Astrocyte of the cerebellum (primary cell): ENCODE results near the gene PATE1.
"Not testable (repeated sequence)": the region's sequence is repeated elsewhere in the genome, so short reads cannot be mapped to it uniquely, and the experiment has no call there.

Experiments used
- DNase-seq: peaks from one replicate; pipeline ENCODE4 v3.0.0-alpha.2; 2011; ENCODE audit warnings: low read depth
- H3K4me3 ChIP-seq: 2 replicates; pipeline ENCODE4 v1.5.1; 2011; ENCODE audit warnings: mild to moderate bottlenecking, low read depth, low read length, moderate library complexity
- in situ Hi-C: cut with HindIII; loops from 2 replicates; pipeline ENCODE4 v1.10.0; 2017; ENCODE audit warnings: low sequenced_read_pairs
- TF ChIP-seq, protein P1 (sequence below): IDR thresholded peaks from 2 replicates; pipeline ENCODE4 v1.5.1; 2012; ENCODE audit warnings: low read length, low read depth, moderate library complexity, mild to moderate bottlenecking; ENCODE audit errors: missing control alignments

PATE1 gene

GRCh38 chr11:125745979-125746378, at the start of gene PATE1:
Gene PATE1, plus strand, starts transcription at chr11:125746279. Its CDS starts 26 bp downstream, at chr11:125746305.
- TF ChIP-seq, protein P1, sequence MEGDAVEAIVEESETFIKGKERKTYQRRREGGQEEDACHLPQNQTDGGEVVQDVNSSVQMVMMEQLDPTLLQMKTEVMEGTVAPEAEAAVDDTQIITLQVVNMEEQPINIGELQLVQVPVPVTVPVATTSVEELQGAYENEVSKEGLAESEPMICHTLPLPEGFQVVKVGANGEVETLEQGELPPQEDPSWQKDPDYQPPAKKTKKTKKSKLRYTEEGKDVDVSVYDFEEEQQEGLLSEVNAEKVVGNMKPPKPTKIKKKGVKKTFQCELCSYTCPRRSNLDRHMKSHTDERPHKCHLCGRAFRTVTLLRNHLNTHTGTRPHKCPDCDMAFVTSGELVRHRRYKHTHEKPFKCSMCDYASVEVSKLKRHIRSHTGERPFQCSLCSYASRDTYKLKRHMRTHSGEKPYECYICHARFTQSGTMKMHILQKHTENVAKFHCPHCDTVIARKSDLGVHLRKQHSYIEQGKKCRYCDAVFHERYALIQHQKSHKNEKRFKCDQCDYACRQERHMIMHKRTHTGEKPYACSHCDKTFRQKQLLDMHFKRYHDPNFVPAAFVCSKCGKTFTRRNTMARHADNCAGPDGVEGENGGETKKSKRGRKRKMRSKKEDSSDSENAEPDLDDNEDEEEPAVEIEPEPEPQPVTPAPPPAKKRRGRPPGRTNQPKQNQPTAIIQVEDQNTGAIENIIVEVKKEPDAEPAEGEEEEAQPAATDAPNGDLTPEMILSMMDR: no peak
- in situ Hi-C loops: no loop called here
- no peak within 1 kb of the TSS for H3K4me3 ChIP-seq
- DNase-seq: no peak

- in situ Hi-C loops: no loop called here
These were observed 45.0 kb upstream of the PATE1 start for GRCh38 chr11:125701018-125701610.

DNA sequence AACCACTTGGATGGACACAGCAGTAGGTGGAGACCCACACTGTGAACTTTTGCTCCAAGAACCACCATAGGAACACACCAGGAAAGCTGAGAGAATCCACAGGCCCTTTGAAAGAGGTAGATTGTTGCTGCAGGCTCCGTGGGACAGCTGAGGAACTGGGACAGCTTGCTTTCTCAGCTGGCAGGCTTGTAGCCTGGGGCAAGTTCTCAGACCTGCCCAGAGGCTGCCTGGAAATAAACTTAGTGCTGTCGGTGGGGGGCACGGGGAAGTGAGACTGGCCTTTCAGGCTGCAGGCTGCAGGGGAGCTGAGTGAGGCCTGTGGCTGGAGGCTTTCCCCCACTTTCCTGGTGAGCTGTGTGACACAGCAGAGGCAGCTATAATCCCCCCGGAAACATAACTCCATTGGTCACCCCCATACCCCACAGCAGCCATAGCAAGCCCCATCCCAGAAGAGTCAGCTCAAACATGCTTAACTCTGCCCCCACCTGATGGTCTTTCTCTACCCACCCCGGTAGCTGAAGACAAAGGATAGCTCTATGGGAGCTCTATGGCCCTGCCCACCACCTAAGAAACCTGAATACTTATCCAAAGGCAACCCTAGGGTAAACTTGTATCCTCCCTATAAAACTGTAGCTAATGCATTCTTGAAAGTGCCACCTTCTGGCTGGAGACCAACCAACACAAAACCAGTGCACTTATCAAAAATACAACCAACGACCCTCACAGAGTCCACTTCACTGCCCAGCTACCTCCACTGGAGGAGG, 44.0 kb upstream of the PATE1 start:
- in situ Hi-C loops: no loop called here
- no peak overlapping the region for H3K4me3 ChIP-seq
- no peak for DNase-seq
- TF ChIP-seq, protein P1: no peak

More at GRCh38 chr11:125701018-125701610, 45.0 kb upstream of the PATE1 start:
- DNase-seq: no peak
- TF ChIP-seq, protein P1: no peak
- no peak overlapping the region for H3K4me3 ChIP-seq

DNA sequence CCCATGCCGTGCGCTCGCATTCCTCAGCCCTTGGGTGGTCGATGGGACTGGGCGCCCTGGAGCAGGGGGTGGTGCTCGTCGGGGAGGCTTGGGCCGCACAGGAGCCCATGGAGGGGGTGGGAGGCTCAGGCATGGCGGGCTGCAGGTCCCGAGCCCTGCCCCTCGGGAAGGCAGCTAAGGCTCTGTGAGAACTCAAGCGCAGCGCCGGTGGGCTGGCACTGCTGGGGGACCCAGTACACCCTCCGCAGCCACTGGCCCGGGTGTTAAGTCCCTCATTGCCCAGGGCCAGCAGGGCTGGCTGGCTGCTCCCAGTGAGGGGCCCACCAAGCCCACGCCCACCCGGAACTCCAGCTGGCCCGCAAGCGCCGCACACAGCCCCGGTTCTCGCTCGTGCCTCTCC, 41.4 kb upstream of the PATE1 start:
- H3K4me3 ChIP-seq, in situ Hi-C loops, DNase-seq: not testable (repeated sequence)

DNA sequence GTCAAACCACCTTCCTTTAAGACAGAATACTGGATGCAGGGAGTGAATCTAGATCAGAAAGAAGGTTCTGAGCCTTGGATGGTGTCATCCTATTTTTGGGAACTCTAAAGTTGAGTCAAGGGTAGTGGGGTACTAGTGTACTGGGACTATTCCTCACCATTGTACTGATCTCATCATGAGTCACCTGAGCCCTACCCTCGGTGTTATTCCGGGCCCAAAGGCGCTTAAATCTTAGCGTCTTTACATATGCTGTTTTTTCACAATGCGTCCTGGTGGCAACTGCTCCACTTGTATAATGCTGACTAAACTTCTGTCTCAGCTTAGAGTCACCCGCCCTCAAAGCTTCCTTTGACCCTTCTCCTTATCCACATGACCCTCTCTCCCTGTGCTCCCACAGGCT, 25.3 kb upstream of the PATE1 start:
- in situ Hi-C loops: no loop called here
- TF ChIP-seq, protein P1: no peak
- no peak for DNase-seq
- H3K4me3 ChIP-seq: no peak overlapping the region

GRCh38 chr11:125724125-125724524, 22.0 kb upstream of the PATE1 start:
- no peak overlapping the region for H3K4me3 ChIP-seq
- TF ChIP-seq, protein P1: no peak
- in situ Hi-C loops: no loop called here
- no peak for DNase-seq

DNA sequence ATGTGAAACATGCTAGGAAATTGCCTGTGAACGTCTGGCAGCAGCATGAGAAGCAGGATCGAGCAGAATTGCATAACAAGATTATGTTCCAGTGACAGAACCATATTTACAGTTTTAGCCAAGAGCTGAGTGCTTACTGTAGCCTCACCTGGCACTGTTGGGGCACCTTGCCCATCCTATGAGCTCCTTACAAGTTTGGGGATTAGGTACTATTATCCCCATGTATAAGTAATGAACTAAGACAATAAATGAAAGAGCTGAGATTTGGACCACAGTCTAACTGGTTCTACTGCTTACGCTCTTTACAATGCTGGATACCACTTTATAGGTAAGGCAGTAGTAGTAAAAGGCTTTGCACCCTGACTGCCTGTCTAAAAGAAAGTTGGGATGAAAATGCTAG, 17.1 kb upstream of the PATE1 start:
- no peak for DNase-seq
- in situ Hi-C loops: no loop called here
- TF ChIP-seq, protein P1: no peak
- H3K4me3 ChIP-seq: no peak overlapping the region
